ENCODE measurements around the gene HS3ST5.

The HS3ST5 gene

DNA sequence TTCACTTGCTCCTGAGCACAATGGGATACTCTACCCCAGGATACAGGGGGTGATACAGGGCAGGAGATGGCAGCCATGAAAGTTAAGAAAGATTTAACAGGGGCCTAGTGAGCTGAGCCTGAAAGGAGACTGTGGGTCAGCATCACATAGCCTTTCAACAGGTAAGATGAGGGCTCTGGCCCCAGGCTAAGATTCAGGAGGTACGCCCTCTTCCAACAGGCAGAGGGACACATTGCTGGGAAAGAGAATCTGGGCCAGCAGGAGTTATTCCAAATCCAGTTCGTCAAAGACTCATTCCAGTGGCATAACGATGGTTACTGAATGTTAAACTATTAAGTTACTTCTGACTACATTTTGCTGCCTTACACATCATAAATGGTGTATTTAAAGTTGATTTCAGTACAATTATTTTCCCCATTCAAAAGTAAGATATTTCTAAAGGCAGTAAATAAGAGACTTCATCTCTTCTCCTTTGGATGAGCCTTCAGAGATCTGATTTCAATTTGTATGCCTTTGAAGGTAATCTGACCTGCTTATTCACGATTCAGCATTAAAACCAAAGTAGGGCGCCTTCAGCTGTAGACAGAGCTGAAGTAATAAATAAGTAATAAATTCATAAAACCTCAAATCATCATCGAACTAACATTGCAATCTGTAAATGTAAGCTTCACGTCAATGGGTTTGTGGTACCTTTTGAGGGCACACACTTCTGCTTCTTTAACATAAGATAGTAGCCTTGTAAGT, 62.4 kb downstream of the HS3ST5 start:
- no peaks in the 10 kb centered on the region for H3K36me3 ChIP-seq (ENCODE audit: insufficient read depth, low read length)
- peak overlapping the region; percentile 78; the same call in 1 of the 2 replicates for H3K27ac ChIP-seq
- no peaks in the 10 kb centered on the region for H3K9me3 ChIP-seq (ENCODE audit: low read depth, low read length)
- no peak for DNase-seq (ENCODE audit: low read depth, low spot score)
- no peak overlapping the region for H3K4me3 ChIP-seq
- no peak overlapping the region for H3K9ac ChIP-seq (ENCODE audit: insufficient read length)
- no peak for TF ChIP-seq EZH2 (IDR thresholded peaks at IDR 0.05)
- no peak for TF ChIP-seq FOXP2 (optimal IDR thresholded peaks at IDR 0.05; ENCODE audit: control extremely low read depth, extremely low read length, insufficient read depth)
- TF ChIP-seq POLR2AphosphoS5 (IDR thresholded peaks at IDR 0.05; ENCODE audit: borderline replicate concordance, low read depth, low read length) = no peak

DNA sequence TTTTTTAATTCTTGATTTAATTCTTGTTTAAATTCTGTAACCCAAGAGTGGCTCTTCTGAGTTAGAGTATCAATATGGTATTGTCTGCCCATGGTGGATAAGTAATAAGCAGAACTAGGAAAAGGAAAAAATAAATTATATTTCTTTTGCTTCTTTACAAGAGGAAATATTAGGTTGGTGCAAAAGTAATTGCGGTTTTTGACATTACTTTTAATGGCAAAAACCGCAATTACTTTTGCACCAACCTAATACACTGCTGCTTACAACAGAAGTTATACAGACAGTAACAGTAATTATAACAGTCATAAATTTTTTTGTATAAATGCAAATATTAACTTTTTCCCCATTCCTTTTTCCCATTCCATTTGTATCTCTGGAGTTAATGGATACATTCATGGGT, 65.6 kb downstream of the HS3ST5 start:
- H3K27ac ChIP-seq = peak overlapping the region; percentile 52; the same call in 1 of the 2 replicates
- DNase-seq (ENCODE audit: low read depth, low spot score) = no peak
- no peak for TF ChIP-seq FOXP2 (optimal IDR thresholded peaks at IDR 0.05; ENCODE audit: control extremely low read depth, extremely low read length, insufficient read depth)
- TF ChIP-seq EZH2 (IDR thresholded peaks at IDR 0.05) = no peak
- no peak for TF ChIP-seq POLR2AphosphoS5 (IDR thresholded peaks at IDR 0.05; ENCODE audit: borderline replicate concordance, low read depth, low read length)

DNA sequence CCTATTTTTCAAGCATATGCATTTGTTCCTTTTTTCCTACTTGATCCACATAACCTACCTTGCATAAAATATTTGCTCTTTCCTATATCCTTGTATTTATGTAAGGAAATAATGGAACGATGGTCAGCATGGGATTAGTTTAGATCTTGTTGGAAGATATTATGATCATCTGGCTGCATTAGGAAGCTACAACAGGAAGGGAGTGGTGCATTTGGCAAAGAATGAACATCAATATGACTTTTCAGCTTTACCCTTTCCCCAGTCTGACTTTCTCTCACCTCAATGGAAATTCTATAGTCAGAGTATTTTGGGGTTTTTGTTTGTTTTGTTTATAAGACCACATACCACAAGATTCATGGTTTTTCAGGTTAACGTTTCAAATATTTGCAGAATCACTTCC, 66.0 kb downstream of the HS3ST5 start:
- no peak for TF ChIP-seq POLR2AphosphoS5 (IDR thresholded peaks at IDR 0.05; ENCODE audit: borderline replicate concordance, low read depth, low read length)
- no peak for TF ChIP-seq FOXP2 (optimal IDR thresholded peaks at IDR 0.05; ENCODE audit: control extremely low read depth, extremely low read length, insufficient read depth)
- no peak for TF ChIP-seq EZH2 (IDR thresholded peaks at IDR 0.05)
- no peaks in the 10 kb centered on the region for H3K9me3 ChIP-seq (ENCODE audit: low read depth, low read length)
- DNase-seq (ENCODE audit: low read depth, low spot score) = no peak

More for the DNA sequence above, 65.6 kb downstream of the HS3ST5 start:
- H3K9ac ChIP-seq (ENCODE audit: insufficient read length) = no peak overlapping the region
- no peaks in the 10 kb centered on the region for H3K9me3 ChIP-seq (ENCODE audit: low read depth, low read length)
- H3K4me3 ChIP-seq = no peak overlapping the region
- no peaks in the 10 kb centered on the region for H3K36me3 ChIP-seq (ENCODE audit: insufficient read depth, low read length)

DNA sequence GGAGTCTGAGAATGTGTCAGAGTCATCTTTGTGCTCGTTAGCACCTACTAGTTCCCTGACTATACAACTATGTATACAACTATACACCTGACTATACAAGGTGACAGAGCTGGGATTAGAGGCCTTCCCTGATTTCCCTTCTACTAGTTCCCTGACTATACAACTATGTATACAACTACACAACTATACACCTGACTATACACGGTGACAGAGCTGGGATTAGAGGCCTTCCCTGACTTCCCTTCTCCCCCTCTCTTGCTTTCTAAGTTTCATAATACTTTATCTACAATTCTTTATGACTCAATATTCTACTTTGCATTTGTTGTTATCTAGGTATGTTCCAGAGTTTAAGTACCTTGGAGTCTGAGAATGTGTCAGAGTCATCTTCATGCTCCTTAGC, 68.0 kb downstream of the HS3ST5 start:
- DNase-seq (ENCODE audit: low read depth, low spot score) = no peak
- Histone ChIP-seq H3K27ac (no peak overlapping the region), H3K4me3 (no peak overlapping the region), H3K36me3 (ENCODE audit: insufficient read depth, low read length) (no peaks in the 10 kb centered on the region), H3K9ac (ENCODE audit: insufficient read length) (no peak overlapping the region), H3K9me3 (ENCODE audit: low read depth, low read length) (no peaks in the 10 kb centered on the region)
- TF ChIP-seq FOXP2 (optimal IDR thresholded peaks at IDR 0.05; ENCODE audit: control extremely low read depth, extremely low read length, insufficient read depth) = no peak
- no peak for TF ChIP-seq POLR2AphosphoS5 (IDR thresholded peaks at IDR 0.05; ENCODE audit: borderline replicate concordance, low read depth, low read length)
- TF ChIP-seq EZH2 (IDR thresholded peaks at IDR 0.05) = no peak

More for the DNA sequence above, 66.0 kb downstream of the HS3ST5 start:
- H3K4me3 ChIP-seq = no peak overlapping the region
- H3K36me3 ChIP-seq (ENCODE audit: insufficient read depth, low read length) = no peaks in the 10 kb centered on the region
- peak overlapping the region; percentile 52; the same call in 1 of the 2 replicates for H3K27ac ChIP-seq
- no peak overlapping the region for H3K9ac ChIP-seq (ENCODE audit: insufficient read length)

DNA sequence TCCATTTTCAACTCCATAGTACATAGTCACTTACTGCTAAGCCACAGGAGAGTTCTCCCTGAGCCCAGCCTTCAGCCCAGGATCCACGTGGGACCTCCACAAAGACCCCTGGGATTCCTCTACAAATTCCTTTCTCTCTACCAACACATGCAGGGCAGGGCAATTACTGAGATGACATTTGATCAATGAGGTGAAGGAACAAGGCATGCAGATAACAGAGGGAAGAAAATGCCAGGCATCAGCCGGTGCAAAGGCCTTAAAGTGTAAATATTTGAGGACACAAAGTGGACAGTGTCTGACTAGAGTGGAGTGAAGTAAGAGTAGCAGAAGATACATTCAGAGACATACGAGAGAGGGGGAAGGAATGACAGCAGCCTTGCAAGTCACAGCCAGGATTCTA, 70.2 kb downstream of the HS3ST5 start:
- Histone ChIP-seq H3K4me3 (no peak overlapping the region), H3K9ac (ENCODE audit: insufficient read length) (no peak overlapping the region), H3K27ac (no peak overlapping the region), H3K9me3 (ENCODE audit: low read depth, low read length) (no peaks in the 10 kb centered on the region), H3K36me3 (ENCODE audit: insufficient read depth, low read length) (no peaks in the 10 kb centered on the region)
- TF ChIP-seq POLR2AphosphoS5 (IDR thresholded peaks at IDR 0.05; ENCODE audit: borderline replicate concordance, low read depth, low read length) (no peak), EZH2 (IDR thresholded peaks at IDR 0.05) (no peak), FOXP2 (optimal IDR thresholded peaks at IDR 0.05; ENCODE audit: control extremely low read depth, extremely low read length, insufficient read depth) (no peak)
- DNase-seq (ENCODE audit: low read depth, low spot score) = no peak

DNA sequence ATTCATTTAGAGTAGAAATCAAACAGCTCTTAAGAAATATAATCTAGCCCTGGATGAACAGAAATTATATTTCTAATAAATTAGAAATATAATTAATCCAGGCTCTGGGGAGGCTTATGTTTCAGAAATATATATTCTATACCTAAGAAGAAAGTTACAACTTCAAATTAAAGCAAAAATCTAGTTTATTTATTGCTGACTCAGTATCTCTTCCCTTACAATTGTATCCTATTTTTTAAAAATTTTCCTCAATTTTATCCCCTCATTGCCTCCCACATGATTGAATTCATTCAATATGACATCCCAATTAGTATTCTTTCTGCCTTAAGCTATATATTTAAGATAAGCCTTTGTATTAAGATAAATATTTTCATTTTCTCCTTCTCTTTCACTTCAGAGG, 71.4 kb downstream of the HS3ST5 start:
- no peaks in the 10 kb centered on the region for H3K36me3 ChIP-seq (ENCODE audit: insufficient read depth, low read length)
- no peak overlapping the region for H3K27ac ChIP-seq
- H3K9me3 ChIP-seq (ENCODE audit: low read depth, low read length) = no peaks in the 10 kb centered on the region
- H3K4me3 ChIP-seq = no peak overlapping the region
- no peak for DNase-seq (ENCODE audit: low read depth, low spot score)
- no peak overlapping the region for H3K9ac ChIP-seq (ENCODE audit: insufficient read length)
- no peak for TF ChIP-seq POLR2AphosphoS5 (IDR thresholded peaks at IDR 0.05; ENCODE audit: borderline replicate concordance, low read depth, low read length)
- TF ChIP-seq EZH2 (IDR thresholded peaks at IDR 0.05) = no peak
- TF ChIP-seq FOXP2 (optimal IDR thresholded peaks at IDR 0.05; ENCODE audit: control extremely low read depth, extremely low read length, insufficient read depth) = no peak

DNA sequence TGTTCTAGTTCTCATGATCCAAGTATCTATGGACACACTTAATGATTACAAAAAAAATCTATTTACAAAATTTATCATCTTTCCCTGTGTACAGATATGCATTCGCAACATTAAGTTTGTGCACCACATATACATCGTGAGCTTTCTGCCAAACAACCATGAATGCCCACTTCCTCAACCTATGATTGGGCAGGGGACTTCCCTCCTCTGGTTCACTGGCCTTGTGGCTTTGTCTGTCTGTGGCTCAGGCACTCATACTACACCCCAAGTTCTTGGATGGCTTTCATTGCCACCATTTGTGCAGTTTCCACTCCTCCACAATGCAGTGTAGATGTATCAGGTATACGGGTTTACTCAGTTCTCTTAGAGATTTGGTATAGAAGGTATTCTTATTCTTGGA, 74.9 kb downstream of the HS3ST5 start:
- Histone ChIP-seq H3K4me3 (no peak overlapping the region), H3K27ac (no peak overlapping the region), H3K36me3 (ENCODE audit: insufficient read depth, low read length) (no peaks in the 10 kb centered on the region), H3K9me3 (ENCODE audit: low read depth, low read length) (no peaks in the 10 kb centered on the region; the same call in 1 of the 2 replicates), H3K9ac (ENCODE audit: insufficient read length) (no peak overlapping the region)
- TF ChIP-seq POLR2AphosphoS5 (IDR thresholded peaks at IDR 0.05; ENCODE audit: borderline replicate concordance, low read depth, low read length) (no peak), FOXP2 (optimal IDR thresholded peaks at IDR 0.05; ENCODE audit: control extremely low read depth, extremely low read length, insufficient read depth) (no peak), EZH2 (IDR thresholded peaks at IDR 0.05) (no peak)
- no peak for DNase-seq (ENCODE audit: low read depth, low spot score)

DNA sequence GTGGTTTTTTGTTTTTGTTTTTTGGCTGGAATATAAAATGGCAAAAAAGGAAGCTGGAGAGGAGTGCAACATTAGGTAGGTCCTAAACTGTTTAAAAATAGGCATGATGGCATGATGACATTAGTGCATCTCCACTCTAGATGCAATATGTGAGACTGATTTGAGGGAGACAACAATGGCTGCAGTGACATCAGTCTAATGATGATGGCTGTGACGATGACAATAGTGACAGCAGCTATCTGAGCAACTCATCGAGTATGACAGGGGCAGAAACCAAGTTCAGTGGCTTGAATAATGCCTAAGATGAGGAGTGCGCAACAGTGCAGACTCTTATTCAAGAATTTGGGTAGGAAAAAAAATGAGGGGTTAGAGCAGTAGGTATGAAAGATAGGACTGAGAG, 82.0 kb downstream of the HS3ST5 start:
- Histone ChIP-seq H3K36me3 (ENCODE audit: insufficient read depth, low read length) (no peaks in the 10 kb centered on the region), H3K9ac (ENCODE audit: insufficient read length) (no peak overlapping the region), H3K4me3 (no peak overlapping the region), H3K27ac (no peak overlapping the region), H3K9me3 (ENCODE audit: low read depth, low read length) (no peaks in the 10 kb centered on the region; the same call in 1 of the 2 replicates)
- DNase-seq (ENCODE audit: low read depth, low spot score) = no peak
- TF ChIP-seq FOXP2 (optimal IDR thresholded peaks at IDR 0.05; ENCODE audit: control extremely low read depth, extremely low read length, insufficient read depth) = no peak
- no peak for TF ChIP-seq EZH2 (IDR thresholded peaks at IDR 0.05)
- TF ChIP-seq POLR2AphosphoS5 (IDR thresholded peaks at IDR 0.05; ENCODE audit: borderline replicate concordance, low read depth, low read length) = no peak
